Measurements from ENCODE around the gene PCSK5. TPM values are rescaled to one million over a fixed set of nuclear protein-coding genes. Genes with fewer than 3 reads are reported as not detected.

The PCSK5 gene
- polyA plus RNA-seq, 1 donor (not counting 4 experiments of a cell fraction or from before 2014, with no cell fraction given), result 1.9 TPM

GRCh38 chr9:76378367-76379073 is 488.0 kb downstream of the PCSK5 start:
- Histone ChIP-seq H3K27me3 (ENCODE audit: control insufficient read depth, extremely low read depth, insufficient read depth, low read length) (no peaks in the 10 kb centered on the region), H3K4me3 (ENCODE audit: control insufficient read depth in 2 of 3, extremely low read depth in 1 of 3, insufficient read depth in 2 of 3, low read depth in 1 of 3, low read length in 3 of 3) (no peak overlapping the region), H2AFZ (ENCODE audit: control insufficient read depth, low read length) (no peak overlapping the region), H3K79me2 (ENCODE audit: control insufficient read depth, insufficient read depth, low read length) (no peaks in the 10 kb centered on the region), H3K27ac (ENCODE audit: control insufficient read depth, insufficient read depth, low read length) (peak overlapping the region; percentile 62), H3K4me1 (ENCODE audit: control insufficient read depth, extremely low read depth, insufficient read depth, low read length) (peaks cover 20% of the 10 kb centered on the region), H4K20me1 (ENCODE audit: control insufficient read depth, extremely low read depth, insufficient read depth, low read length) (no peaks in the 10 kb centered on the region), H3K9me1 (ENCODE audit: control insufficient read depth, extremely low read depth, insufficient read depth, low read length) (peaks cover 2% of the 10 kb centered on the region), H3K9me3 (ENCODE audit: control insufficient read depth, low read depth, low read length) (no peaks in the 10 kb centered on the region), H3K4me2 (ENCODE audit: control insufficient read depth, extremely low read depth, insufficient read depth, low read depth, low read length) (no peak overlapping the region), H3K36me3 (ENCODE audit: control insufficient read depth in 2 of 2, extremely low read depth in 1 of 2, insufficient read depth in 2 of 2, low read length in 2 of 2) (no peaks in the 10 kb centered on the region), H3K9ac (ENCODE audit: control insufficient read depth, extremely low read depth, insufficient read depth, low read length) (no peak overlapping the region)
- TF ChIP-seq EZH2 (IDR thresholded peaks at IDR 0.05; ENCODE audit: low read length), result no peak
- TF ChIP-seq, protein P1, sequence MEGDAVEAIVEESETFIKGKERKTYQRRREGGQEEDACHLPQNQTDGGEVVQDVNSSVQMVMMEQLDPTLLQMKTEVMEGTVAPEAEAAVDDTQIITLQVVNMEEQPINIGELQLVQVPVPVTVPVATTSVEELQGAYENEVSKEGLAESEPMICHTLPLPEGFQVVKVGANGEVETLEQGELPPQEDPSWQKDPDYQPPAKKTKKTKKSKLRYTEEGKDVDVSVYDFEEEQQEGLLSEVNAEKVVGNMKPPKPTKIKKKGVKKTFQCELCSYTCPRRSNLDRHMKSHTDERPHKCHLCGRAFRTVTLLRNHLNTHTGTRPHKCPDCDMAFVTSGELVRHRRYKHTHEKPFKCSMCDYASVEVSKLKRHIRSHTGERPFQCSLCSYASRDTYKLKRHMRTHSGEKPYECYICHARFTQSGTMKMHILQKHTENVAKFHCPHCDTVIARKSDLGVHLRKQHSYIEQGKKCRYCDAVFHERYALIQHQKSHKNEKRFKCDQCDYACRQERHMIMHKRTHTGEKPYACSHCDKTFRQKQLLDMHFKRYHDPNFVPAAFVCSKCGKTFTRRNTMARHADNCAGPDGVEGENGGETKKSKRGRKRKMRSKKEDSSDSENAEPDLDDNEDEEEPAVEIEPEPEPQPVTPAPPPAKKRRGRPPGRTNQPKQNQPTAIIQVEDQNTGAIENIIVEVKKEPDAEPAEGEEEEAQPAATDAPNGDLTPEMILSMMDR (optimal IDR thresholded peaks at IDR 0.05 in 1 of 3, IDR thresholded peaks at IDR 0.05 in 1 of 3, conservative IDR thresholded peaks at IDR 0.05 in 1 of 3; ENCODE audit: extremely low read depth in 1 of 3, insufficient read depth in 2 of 3, low read length in 3 of 3), result no peak
- DNase-seq (ENCODE audit: low read depth, low spot score), result no peak
- dilution Hi-C loops (cut with MboI; ENCODE audit: extremely low pct_ligation_motif_present, low sequenced_read_pairs), result no loop called here
- FAIRE-seq, result no peak

- no peak for TF ChIP-seq EZH2 (IDR thresholded peaks at IDR 0.05; ENCODE audit: low read length)
- TF ChIP-seq, protein P1 (optimal IDR thresholded peaks at IDR 0.05 in 1 of 3, IDR thresholded peaks at IDR 0.05 in 1 of 3, conservative IDR thresholded peaks at IDR 0.05 in 1 of 3; ENCODE audit: extremely low read depth in 1 of 3, insufficient read depth in 2 of 3, low read length in 3 of 3), result no peak
- FAIRE-seq, result peak; percentile 48
- Histone ChIP-seq H2AFZ (ENCODE audit: control insufficient read depth, low read length) (no peak overlapping the region), H3K9me1 (ENCODE audit: control insufficient read depth, extremely low read depth, insufficient read depth, low read length) (peaks cover 2% of the 10 kb centered on the region), H4K20me1 (ENCODE audit: control insufficient read depth, extremely low read depth, insufficient read depth, low read length) (no peaks in the 10 kb centered on the region), H3K4me2 (ENCODE audit: control insufficient read depth, extremely low read depth, insufficient read depth, low read depth, low read length) (no peak overlapping the region), H3K79me2 (ENCODE audit: control insufficient read depth, insufficient read depth, low read length) (no peaks in the 10 kb centered on the region), H3K4me1 (ENCODE audit: control insufficient read depth, extremely low read depth, insufficient read depth, low read length) (peaks cover 20% of the 10 kb centered on the region), H3K9me3 (ENCODE audit: control insufficient read depth, low read depth, low read length) (no peaks in the 10 kb centered on the region), H3K9ac (ENCODE audit: control insufficient read depth, extremely low read depth, insufficient read depth, low read length) (peak overlapping the region; percentile 13), H3K27me3 (ENCODE audit: control insufficient read depth, extremely low read depth, insufficient read depth, low read length) (no peaks in the 10 kb centered on the region), H3K36me3 (ENCODE audit: control insufficient read depth in 2 of 2, extremely low read depth in 1 of 2, insufficient read depth in 2 of 2, low read length in 2 of 2) (no peaks in the 10 kb centered on the region), H3K4me3 (ENCODE audit: control insufficient read depth in 2 of 3, extremely low read depth in 1 of 3, insufficient read depth in 2 of 3, low read depth in 1 of 3, low read length in 3 of 3) (no peak overlapping the region), H3K27ac (ENCODE audit: control insufficient read depth, insufficient read depth, low read length) (peak overlapping the region; percentile 62)
- peak; percentile 82 for DNase-seq (ENCODE audit: low read depth, low spot score)
- dilution Hi-C loops (cut with MboI; ENCODE audit: extremely low pct_ligation_motif_present, low sequenced_read_pairs), result no loop called here
Observed at GRCh38 chr9:76379494-76379893, 489.0 kb downstream of the PCSK5 start.
